GM18858 (cell line): Measurements from ENCODE around the gene MAOA.
"Not testable (repeated sequence)": the region's sequence is repeated elsewhere in the genome, so short reads cannot be mapped to it uniquely, and the experiment has no call there.

Experiments used
- ATAC-seq: cut with Tn5 transposase; IDR thresholded peaks from one replicate; pipeline ENCODE4 v1.9.1; 2021; ENCODE audit not compliant: unreplicated experiment

The MAOA gene

GRCh38 chrX:43656005-43656494 lies at the start of gene MAOA:
TSS of gene MAOA (plus strand) at chrX:43656299. CDS start at chrX:43656342, 43 bp downstream.
- no peak for ATAC-seq

- ATAC-seq = no peak
Measured at GRCh38 chrX:43612400-43612799, 43.7 kb upstream of the MAOA start.

- ATAC-seq = no peak
Measured at GRCh38 chrX:43615660-43616059, 40.4 kb upstream of the MAOA start.

GRCh38 chrX:43618366-43619205 lies 37.5 kb upstream of the MAOA start:
- no peak for ATAC-seq

- not testable (repeated sequence) for ATAC-seq
Measured at GRCh38 chrX:43619861-43620260, 36.2 kb upstream of the MAOA start.

GRCh38 chrX:43627147-43627546 lies 29.0 kb upstream of the MAOA start:
- ATAC-seq = no peak

GRCh38 chrX:43627669-43628068 lies 28.4 kb upstream of the MAOA start:
- ATAC-seq = no peak

GRCh38 chrX:43629229-43629628 lies 26.9 kb upstream of the MAOA start:
- ATAC-seq = no peak

GRCh38 chrX:43631841-43632240 lies 24.3 kb upstream of the MAOA start:
- no peak for ATAC-seq

GRCh38 chrX:43633081-43633480 lies 23.0 kb upstream of the MAOA start:
- no peak for ATAC-seq

GRCh38 chrX:43633757-43634156 lies 22.3 kb upstream of the MAOA start:
- no peak for ATAC-seq

- no peak for ATAC-seq
Measured at GRCh38 chrX:43640482-43640881, 15.6 kb upstream of the MAOA start.

- no peak for ATAC-seq
Measured at GRCh38 chrX:43641691-43642090, 14.4 kb upstream of the MAOA start.

GRCh38 chrX:43643201-43643600 lies 12.9 kb upstream of the MAOA start:
- ATAC-seq = no peak

- no peak for ATAC-seq
Measured at GRCh38 chrX:43643662-43644061, 12.4 kb upstream of the MAOA start.

- no peak for ATAC-seq
Measured at GRCh38 chrX:43644124-43644701, 11.9 kb upstream of the MAOA start.

GRCh38 chrX:43646800-43647199 lies 9.3 kb upstream of the MAOA start:
- no peak for ATAC-seq

GRCh38 chrX:43654431-43655150 lies 1.5 kb upstream of the MAOA start:
- peak; percentile 94 for ATAC-seq

- ATAC-seq = no peak
Measured at GRCh38 chrX:43655151-43656004, 721 bp upstream of the MAOA start.

GRCh38 chrX:43657671-43658070 lies 1.6 kb downstream of the MAOA start:
- no peak for ATAC-seq
